CD4-positive, alpha-beta T cell treated with Interleukin-4 for 4 hours (primary cell): Measurements from ENCODE around the gene TYSND1.
"Not testable (repeated sequence)": the region's sequence is repeated elsewhere in the genome, so short reads cannot be mapped to it uniquely, and the experiment has no call there.

Source experiments
- DNase-seq: peaks from one replicate; pipeline ENCODE4 v3.0.0-alpha.2; 2020

The TYSND1 gene

DNA sequence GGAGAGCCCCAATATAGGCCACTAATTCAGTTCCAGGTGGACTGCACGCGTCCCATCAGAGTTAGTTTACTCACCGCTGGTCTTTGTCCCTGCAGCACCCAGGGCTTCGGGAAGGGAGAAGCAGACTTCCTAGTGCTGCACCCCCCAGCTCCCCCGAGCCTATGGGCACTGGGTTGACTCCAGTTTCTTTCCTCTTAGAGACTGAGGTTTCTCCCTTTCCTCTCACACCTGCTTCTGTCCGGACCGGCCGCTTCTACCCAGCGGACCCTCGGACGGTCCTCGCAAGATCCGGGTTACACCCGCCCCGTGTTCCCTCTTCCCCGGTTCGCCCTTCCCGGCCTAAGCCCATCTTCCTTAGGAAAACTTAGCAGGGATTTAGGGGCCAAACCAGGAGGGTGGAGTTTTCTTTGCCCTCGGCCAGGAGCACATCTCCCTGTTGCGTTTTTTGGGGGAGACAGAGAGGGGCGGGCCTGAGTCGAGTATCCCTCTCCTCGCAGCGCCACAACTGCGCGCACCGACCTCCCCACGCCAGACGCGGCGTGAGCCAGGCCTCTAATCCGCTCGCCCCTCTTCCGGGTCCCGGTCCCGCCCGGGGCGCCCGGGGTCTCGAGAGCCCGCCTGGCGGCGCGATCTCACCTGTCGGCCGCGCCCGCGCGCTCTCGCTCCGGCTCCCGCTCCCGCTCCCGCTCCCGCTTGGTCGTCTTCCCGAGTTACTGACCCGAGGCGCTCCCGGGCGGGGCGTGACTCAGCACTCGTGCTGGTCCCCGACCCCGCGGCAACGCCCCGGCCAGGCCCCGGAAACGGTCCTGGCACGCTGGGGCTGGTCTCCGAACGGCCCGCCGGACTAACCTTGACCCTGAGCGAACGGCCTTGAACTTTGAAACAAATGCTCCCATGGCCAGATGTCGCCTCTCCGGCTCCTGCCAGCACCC is 14.1 kb downstream of the TYSND1 start, which contains the start of gene AIFM2:
AIFM2 (minus strand) TSS at position 728 of the 932 bp plus-strand sequence. CDS start 8,741 bp downstream, outside the sequence.
- no peak for DNase-seq

DNA sequence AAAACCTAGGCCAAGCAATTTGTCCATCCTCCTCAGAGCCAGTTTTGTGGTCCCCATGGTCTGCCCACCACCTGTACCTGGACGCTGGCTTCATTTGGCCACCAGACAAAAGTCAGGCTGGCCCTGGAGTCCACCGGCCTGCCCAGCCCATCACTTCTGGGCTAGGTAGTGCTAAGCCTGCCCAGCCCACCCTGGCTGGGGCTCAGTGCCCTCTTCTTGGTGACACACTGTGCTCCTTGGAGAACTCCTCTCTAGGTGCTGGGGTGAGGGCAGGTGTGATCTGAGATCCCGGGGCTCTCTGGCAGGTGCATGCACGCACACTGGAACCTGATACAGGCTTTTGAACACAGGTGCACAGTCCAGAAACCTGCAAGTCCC is 15.0 kb downstream of the TYSND1 start:
- DNase-seq: no peak

DNA sequence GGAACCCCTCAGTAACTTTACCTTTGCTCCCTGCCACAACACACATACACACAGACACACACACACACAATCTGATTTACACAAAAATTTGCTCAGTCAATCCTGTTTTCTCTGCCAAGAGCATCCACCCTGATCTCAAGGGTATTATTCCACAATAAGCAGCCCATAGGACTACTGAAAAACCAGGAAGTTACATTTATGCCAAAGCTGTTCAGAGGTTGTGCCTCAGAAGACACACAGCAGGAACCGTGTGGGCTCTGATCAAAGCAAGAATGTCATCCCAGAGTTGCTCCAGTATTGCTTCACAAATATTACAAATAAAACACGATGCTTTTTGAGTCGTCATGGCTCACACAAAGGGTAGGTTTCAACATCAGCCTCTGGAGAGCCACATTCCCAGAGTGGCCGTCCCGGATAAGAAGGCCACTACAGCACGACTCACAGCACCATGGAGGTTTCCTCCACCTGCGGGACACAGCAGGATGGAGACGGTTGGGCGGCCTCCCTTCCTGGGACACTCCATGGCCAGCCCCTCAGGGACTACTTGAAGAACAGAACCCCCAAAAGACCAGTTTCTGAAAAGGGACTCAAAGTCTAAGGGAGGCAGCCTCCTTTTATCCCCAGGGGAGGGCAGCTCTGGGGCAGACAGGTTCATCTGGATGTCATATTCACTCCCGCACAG is 15.5 kb downstream of the TYSND1 start:
- DNase-seq: no peak

DNA sequence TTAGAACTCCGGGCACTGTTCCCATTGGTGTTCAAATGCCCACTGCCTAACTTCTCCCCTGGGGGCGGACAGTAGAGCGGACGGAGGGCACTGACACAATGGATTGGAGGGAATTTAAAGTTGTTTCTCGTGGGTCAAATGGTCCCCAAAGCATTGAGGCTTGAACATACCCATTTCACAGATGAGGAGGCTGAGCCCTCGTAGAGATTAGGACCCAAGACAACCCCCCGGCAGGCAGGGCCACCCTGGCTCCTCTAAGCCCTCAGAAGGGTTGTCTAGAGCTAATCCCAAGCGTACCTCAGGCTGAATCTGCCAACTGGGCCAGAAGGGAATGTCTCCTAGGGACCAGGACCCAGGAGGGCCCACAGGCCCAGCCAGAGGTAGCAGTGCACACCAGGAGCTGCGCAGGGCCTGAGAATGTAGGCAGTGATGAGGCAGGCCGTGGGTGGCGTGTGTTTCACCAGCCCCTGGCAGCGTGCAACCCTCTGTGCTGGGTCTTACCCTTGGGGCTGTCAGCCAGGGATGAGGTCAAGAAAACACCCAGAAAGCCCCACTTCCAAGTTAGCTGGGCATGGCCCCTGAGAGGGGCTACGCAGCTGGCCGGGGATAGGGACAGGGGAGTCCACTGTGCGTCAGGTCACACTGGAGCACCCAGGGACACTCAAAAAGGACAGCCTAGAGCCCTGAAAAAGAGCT is 19.7 kb downstream of the TYSND1 start:
- DNase-seq: no peak

DNA sequence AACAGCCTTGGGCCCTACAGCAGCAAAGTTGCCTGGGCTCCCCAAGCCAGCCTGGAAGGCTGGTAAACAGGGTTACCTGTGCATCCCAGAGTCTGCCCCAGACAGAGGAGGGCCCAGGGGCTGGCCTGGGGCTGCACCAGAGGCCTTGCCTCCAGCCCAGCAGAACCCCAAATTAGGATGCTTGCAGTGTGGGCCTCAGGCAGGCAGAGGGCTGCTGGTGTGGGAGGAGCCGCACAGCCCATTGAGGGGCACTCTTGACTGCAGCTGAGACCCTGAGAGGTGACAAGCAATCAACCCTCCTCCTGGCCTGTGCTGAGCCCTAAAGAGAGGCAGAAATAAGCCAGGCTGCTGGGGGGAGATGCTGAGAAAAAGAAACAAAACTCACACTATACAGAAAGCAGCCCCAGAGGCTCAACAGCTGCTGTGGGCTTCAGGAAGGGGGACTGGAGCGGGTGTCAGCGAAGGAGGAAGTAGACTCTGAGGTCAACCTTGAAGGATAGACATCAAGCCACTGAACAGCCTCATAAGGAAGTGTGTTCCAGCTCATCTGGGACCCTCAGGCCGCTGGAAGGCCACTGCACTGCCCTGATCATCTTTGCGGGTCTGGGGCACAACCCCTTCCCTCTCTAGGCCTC is 20.5 kb downstream of the TYSND1 start:
- no peak for DNase-seq

DNA sequence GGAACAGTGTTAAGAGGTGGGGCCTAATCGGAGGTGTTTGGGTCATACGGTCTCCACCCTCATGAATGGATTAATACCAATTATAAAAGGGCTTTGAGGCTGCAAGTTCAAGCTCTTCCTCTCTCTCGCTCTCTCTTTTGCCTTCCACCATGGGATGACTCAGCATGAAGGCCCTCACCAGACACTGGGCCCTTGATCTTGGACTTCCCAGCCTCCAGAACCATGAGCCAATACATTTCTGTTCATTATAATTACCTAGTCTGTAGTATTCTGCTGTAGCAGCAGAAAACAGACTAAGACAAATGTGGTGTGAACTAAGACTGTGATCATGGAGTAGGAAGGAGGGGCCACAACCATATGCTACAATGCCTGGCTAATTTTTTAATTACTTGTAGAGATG is 21.6 kb downstream of the TYSND1 start:
- DNase-seq: no peak

DNA sequence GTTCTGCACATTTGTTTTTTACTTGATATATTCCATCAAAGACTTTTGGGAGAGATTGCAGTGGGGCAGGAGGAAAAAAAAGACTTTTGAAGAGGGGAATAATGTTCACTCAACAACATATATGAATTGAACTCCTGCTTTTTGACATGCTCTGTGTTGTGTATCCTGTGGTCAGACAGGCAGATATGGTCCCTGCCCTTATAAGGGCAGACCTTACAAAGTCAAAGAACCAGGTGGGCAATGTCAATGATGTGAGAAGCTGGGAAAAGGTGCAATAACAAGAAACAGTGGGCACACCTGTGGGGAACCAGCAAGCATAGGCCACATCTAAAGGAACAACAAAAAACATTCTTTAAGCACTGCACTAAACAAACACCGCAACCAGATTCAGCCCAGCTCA is 22.1 kb downstream of the TYSND1 start:
- DNase-seq: no peak

DNA sequence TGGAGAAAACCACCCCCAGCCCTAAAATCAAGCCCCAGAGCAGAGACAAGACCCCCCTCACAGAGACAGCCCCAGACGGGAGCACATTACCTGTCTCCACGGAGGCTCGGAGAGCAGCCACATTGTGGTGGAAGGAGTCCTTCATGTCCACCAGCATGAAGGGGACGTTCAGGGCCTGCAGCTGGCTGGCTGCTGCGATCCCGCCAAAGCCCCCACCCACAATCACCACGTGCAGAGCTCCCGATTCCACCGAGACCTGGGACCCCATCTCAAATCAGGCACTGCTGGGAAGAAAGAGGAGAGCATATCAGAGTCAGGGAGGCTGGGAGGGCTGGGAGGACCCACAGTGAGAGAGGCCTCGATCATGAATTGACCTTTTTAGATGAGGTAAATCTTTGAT is 22.7 kb downstream of the TYSND1 start:
- no peak for DNase-seq

DNA sequence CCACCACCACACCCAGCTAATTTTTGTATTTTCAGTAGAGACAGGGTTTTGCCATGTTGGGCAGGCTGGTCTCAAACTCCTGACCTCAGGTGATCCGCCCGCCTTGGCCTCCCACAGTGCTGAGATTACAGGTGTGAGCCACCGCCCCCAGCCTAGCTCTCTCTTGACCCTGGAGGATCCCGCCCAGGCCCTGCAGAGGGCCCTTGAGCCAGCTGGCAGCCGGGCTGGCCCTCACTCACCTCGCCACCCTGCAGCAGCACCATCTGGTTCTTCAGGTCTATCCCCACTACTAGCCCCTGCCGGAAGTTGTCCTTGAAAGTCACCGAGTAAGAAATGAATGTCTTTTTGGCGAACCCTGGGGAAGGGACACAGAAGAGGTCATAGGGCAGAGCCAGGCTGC is 23.3 kb downstream of the TYSND1 start:
- DNase-seq: not testable (repeated sequence)

DNA sequence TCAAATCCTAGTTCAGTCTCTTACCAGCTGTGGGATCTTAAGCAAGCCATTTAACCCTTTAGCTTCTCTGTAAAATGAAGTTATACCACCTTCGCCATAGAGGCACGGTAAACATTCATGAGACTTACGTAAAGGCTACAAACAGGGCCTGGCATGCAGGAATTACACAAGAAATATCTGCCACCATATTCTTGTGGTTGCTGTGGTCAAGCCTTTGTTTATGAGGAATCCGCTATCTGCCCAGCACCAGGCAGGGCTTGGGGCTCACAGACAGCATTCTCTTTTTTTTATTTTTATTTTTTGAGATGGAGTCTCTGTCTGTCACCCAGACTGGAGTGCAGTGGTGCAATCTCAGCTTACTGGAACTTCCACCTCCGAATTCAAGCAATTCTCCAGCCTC is 23.8 kb downstream of the TYSND1 start:
- no peak for DNase-seq

DNA sequence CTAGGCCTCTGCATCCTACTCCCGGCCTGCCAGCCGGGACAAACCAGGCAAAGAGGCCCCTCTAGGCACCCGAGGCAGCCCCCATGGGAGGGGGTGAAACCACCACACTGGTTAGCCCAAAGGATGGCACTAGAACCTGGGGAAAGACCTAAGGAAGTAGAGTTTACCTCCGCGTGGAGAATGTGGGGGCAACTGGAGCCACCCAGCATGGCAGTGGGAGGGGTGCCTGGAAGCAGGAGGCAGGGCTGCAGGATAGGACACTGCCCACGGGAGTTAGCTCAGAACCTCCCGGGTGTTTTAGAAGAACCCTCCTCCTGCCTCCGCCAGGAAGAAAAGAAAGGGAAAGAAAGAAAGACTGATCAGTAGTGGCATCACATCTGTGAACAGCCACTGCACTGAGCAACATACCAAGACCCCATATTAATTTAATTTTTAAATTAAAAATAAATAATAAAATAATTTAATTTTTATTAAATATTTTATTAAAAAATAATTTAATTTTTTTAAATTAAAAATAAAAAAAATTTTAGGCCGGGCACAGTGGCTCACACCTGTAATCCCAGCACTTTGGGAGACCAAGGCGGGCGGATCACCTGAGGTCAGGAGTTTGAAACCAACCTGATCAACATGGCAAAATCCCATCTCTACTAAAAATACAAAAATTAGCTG is 25.1 kb downstream of the TYSND1 start:
- no peak for DNase-seq

DNA sequence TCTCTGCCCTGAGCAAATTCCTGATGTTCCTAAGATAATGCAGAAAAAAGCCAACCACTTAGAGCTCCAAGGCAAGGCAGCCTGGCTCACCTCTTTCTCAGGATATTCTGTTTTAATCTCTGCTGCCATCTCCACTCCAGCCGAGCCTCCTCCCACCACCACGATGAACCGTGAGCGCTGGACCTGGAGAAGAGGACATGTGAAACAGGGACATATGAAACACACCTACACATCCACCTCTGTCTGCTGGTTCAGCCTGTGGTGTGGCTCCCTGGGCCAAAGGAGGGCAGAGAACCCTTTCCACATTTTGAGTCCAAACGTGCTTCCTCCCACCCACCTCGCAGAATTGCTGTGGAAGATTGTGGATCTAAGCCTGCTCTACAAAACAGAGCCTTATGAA is 26.1 kb downstream of the TYSND1 start:
- no peak for DNase-seq

DNA sequence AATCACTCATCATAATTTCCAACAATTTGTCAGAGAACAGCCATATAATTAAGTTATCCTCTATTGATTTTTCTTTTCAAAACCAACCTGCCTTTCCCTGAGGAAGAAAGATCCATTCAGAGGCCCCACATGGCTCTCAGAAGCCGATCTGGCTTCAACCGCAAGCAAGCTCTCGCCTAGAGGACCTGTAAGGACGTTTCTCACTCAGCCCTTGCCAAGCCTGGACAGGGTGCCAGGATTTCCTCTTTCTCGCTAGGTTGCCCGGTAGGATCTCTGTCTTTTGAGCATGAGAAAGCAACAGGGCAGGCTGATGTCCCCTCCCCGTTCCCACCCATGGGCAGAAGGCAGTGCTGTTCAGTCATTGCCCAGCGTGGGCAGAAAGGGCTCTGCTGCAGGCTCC is 26.9 kb downstream of the TYSND1 start:
- DNase-seq: no peak

DNA sequence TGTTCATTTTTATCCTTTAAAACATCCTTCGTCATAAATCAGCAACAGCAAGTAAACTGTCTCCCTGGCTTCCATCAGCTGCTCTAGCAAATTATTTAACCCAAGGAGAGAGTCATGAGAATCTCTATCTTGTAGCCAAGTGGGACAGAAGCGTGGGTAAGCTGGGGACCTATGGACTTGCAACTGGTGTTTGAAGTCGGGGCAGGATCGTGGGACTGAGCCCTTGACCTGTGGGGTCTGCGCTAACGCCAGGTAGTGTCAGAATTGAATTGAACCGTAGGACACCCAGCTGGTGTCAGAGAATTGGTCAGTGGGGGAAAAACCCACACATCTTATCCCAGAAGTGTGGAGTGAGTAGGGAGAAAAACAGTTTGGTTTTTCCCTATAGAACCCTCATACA is 27.3 kb downstream of the TYSND1 start:
- no peak for DNase-seq

DNA sequence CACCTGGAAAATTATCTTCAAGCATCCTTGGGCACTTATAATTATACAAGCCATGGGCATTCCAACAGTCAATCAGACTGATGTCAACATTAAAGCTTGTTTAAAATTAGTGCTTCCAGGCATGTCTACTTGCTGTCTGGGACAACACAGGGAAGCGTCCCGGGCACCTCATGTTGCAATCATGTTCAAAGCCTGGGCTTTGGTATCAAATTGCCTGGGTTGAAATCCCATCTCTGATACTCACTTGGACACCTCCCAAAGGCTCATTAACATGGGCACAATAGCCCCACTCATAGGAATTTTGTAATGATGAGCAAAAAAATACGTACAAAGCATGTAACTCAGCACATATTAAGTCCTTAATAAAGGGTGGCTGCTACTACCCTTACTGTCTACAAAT is 28.3 kb downstream of the TYSND1 start:
- no peak for DNase-seq

DNA sequence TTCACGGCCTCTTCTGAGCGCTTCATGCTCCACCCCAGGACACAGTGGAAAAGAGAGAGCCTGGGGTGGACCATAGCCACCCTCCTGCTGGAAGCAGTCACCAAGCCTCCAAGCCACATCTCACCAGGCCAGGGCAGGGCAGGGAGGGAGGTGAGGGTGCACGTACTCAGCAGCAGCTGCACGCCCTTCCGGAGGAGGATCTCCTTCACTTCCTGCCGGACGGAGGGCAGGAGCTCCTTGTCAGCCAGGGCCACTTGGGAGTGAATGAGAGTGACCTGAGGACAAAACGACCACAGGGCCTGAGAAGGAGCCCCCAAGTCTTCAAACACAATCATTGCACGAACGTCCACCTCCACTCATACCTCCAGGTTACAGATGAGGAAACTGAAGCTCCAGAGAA is 28.9 kb downstream of the TYSND1 start:
- DNase-seq: no peak

DNA sequence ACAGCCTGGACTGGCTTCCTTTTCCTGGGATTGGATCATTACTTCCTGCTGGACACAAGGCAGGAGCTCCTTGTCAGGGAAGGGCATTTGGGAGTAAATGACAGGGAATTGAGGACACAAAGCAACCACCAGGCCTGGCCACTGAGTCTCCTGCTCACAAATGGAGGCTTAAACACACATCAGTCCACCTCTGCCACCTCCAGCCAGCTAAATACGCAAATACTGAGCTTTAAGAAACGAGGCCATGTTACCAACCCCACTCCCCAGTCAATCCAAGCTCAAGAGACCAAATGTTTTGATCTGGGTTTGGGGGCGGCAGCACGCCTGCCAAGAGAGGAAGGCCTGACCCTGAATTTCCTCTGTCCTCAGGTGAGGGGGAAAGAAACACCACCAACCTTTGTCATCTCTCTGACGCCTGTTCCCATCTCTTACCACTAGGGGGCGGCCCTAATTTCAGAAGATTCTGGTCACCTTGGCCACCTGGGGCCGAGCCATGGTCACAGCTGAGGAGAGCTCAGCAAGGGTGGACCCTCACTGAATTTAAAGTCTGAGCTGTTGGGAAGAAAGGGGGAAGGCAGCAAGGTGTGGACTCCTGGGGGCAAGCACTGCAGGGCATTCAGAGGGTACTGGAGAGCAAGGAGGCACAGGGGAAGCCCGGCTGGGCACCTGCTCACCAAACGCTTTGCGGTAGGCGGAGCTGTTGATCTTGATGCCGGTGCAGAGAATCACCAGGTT is 30.4 kb downstream of the TYSND1 start:
- peak; percentile 69 for DNase-seq

DNA sequence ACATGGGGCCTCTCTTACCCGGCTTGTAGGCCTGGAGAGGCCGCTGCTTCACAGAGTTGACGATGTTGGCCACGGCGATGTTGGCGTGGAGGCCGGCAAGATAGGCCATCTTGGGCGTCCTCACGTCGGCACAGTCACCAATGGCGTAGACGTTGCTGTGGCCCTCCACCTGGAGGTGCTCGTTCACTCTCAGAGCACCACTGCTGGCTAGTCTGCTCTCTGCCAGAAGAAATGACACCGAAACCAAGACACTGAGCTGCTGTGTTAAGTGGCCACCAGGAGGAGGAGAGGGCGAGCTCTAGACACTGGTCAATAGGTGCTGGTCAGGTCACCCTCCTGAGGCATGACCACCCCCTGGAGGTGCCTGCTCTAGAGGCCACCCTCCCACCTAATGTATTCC is 31.6 kb downstream of the TYSND1 start:
- no peak for DNase-seq

DNA sequence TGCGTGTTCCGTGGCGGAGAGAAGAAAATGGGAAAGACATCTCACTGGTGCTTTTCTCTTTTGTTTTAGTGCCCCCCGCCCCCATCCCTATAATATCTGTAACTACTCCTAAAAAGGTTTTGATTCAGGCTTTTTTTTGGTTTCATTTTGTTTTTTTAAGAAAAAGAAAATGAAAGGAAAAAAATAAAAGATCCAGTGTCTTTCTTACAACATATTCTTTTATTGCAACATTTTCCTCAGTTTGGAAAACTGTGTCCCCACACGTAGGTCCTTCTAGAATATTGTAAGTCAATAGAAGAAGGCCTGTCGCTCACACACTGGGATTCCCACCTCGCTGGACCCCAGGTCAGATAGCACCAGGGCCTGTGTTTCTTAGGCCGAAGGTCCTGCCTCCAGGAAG is 34.4 kb downstream of the TYSND1 start:
- DNase-seq: no peak

DNA sequence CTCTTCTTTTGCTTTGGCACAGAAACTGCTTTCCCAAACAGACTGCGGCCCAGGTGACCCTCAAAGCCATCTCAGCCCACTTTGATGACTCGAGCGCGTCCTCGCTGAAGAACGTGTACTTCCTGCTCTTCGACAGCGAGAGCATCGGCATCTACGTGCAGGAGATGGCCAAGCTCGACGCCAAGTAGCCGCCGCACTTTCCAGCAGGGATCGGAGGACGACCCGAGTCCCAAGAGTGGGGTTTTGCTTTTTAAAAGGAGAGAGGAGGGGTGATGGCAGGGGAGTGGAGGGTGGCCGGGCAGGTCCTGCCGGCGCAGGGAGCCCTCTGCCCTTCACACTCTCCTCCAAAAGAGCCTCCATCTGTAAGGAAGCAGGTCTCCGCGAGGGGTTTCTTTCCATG is 35.0 kb downstream of the TYSND1 start:
- no peak for DNase-seq

DNA sequence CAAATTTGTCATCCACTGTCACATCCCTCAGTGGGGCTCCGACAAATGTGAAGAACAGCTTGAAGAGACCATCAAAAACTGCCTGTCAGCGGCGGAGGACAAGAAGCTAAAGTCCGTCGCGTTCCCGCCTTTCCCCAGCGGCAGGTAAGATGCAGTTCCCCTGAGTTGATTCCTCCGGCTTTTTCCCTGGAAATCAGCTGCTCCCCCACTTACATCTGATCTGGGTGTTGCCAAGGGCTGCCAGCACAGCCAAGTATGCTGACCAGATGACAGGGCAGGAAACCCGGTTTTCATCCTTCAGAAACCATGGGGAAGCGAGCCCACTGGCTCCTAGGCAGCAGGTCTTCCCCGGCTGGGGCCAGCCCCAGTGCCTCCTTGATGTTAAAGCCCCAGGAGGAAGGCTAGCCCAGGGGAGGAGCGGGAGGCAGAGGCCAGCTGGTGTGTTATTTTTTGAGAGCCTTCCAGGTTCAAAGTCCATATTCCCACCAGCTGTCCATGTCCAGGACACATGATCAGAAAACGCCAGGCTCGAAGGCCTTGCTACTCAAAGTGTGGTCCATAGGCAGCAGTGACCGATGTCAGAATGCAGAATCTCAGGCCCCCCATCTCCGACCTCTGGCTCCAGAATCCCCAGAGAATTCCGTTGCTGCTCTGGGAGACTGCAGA is 37.3 kb downstream of the TYSND1 start:
- no peak for DNase-seq
